Measurements from ENCODE around the gene SH2D7.

- TF ChIP-seq, protein P1, sequence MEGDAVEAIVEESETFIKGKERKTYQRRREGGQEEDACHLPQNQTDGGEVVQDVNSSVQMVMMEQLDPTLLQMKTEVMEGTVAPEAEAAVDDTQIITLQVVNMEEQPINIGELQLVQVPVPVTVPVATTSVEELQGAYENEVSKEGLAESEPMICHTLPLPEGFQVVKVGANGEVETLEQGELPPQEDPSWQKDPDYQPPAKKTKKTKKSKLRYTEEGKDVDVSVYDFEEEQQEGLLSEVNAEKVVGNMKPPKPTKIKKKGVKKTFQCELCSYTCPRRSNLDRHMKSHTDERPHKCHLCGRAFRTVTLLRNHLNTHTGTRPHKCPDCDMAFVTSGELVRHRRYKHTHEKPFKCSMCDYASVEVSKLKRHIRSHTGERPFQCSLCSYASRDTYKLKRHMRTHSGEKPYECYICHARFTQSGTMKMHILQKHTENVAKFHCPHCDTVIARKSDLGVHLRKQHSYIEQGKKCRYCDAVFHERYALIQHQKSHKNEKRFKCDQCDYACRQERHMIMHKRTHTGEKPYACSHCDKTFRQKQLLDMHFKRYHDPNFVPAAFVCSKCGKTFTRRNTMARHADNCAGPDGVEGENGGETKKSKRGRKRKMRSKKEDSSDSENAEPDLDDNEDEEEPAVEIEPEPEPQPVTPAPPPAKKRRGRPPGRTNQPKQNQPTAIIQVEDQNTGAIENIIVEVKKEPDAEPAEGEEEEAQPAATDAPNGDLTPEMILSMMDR (IDR thresholded peaks at IDR 0.05; ENCODE audit: extremely low read depth in 1 of 2, insufficient read depth in 1 of 2, low read depth in 1 of 2, low read length in 2 of 2): no peak
- TF ChIP-seq EZH2 (IDR thresholded peaks at IDR 0.05; ENCODE audit: borderline replicate concordance, low read depth, low read length, severe bottlenecking) (no peak), POLR2A (IDR thresholded peaks at IDR 0.05; ENCODE audit: low read depth, low read length) (no peak)
Observed at GRCh38 chr15:78069462-78070029, 22.8 kb upstream of the SH2D7 start.
